Coronary artery (tissue), 2 donors: ENCODE data around the gene CMTM4.

ENCODE experiments used
- DNase-seq: peaks from one replicate; pipeline ENCODE4 v3.0.0-alpha.2; 2017; ENCODE audit warnings: low spot score
- H3K27ac ChIP-seq, 2 donors: fragments of 200-600 bp; sonication (generic); one replicate each; pipeline ENCODE4 v1.5.1; 2016 to 2019
- H3K4me3 ChIP-seq: fragments of 200-600 bp; sonication (generic); 2 replicates; pipeline ENCODE4 v1.5.1; 2016; ENCODE audit warnings: mild to moderate bottlenecking, moderate library complexity
- TF ChIP-seq, protein P1 (sequence below): fragments of 200-600 bp; sonication (generic); IDR thresholded peaks from one replicate; pipeline ENCODE4 v1.5.1; 2019; ENCODE audit warnings: antibody characterized with exemption

The CMTM4 gene

DNA sequence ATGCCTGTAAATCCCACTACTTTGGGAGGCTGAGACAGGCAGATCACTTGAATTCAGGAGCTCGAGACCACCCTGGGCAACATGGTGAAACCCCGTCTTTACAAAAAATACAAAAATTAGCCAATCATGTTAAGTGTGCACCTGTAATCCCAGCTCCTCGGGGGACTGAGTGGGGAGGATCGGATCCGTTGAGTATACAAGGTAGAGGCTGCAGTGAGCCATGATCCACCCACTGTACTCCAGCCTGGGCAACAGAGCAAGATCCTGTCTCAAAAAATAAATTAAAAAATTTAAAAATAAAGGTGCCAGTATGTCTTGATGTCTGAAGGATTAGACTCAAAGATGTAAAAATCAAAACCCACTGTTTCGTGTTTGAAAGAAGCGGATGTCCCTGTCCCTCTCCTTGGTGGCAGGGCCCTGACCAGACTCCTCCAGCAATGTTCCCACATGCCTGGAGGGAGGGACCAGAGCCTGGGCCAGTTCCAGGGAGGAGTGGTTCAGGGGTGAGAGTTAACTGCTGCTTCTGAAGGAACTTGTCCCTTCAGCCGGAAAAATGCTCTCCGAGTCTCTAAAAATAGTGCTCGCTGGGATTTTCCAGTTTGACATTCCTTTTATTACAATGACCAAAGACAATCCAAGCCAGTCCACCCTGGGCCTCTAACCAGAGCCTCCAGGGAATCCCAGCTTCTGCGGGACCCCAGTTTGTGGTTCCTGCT lies 9.4 kb upstream of the CMTM4 start:
- H3K27ac ChIP-seq, result peak overlapping the region; percentile 81 to 88
- H3K4me3 ChIP-seq, result peak overlapping the region; percentile 25
- DNase-seq, result peak; percentile 89

DNA sequence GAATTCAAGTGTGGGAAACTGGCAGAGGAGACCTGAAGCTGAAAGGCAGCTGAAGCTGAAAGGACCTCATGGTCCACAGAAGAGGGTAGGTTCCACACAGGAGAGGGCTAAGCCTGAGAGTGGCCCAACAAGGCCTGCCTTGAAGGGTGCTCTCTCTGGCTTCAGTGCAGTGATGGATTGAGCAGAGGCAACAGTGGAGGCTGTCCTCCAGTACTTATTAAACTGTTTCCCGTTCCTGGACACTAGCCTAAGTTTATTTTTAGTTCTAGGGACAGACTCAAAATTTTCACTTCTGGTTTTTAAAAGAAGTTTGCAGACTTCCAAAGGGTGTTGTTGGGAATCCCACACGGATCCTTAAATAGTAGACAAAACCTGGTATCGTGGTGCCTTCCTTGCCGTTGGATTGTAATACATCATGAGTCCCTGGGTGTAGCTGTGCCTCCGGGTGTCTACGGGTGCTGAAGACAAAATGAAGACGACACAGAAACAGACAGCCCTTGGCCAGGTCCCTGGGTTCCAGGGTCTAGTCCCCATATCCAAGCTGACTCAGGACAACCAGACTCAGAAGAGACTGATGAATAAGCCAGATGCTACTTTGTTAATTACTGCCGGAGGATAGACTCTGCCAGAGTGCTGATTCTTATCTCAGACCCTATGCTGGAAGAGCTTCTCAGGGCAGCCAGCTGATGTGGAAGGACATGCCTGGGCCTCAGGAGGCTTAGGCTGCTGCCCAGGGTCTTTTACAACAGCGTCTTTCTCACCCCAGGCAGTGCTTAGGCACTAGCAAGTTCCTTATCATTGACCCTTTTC lies 7.1 kb upstream of the CMTM4 start:
- peak overlapping the region; percentile 15 to 58 for H3K27ac ChIP-seq
- no peak for DNase-seq
- TF ChIP-seq, protein P1, sequence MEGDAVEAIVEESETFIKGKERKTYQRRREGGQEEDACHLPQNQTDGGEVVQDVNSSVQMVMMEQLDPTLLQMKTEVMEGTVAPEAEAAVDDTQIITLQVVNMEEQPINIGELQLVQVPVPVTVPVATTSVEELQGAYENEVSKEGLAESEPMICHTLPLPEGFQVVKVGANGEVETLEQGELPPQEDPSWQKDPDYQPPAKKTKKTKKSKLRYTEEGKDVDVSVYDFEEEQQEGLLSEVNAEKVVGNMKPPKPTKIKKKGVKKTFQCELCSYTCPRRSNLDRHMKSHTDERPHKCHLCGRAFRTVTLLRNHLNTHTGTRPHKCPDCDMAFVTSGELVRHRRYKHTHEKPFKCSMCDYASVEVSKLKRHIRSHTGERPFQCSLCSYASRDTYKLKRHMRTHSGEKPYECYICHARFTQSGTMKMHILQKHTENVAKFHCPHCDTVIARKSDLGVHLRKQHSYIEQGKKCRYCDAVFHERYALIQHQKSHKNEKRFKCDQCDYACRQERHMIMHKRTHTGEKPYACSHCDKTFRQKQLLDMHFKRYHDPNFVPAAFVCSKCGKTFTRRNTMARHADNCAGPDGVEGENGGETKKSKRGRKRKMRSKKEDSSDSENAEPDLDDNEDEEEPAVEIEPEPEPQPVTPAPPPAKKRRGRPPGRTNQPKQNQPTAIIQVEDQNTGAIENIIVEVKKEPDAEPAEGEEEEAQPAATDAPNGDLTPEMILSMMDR, result no peak
- peak overlapping the region; percentile 19 for H3K4me3 ChIP-seq

More for the DNA sequence above, 9.4 kb upstream of the CMTM4 start:
- TF ChIP-seq, protein P1, result no peak

DNA sequence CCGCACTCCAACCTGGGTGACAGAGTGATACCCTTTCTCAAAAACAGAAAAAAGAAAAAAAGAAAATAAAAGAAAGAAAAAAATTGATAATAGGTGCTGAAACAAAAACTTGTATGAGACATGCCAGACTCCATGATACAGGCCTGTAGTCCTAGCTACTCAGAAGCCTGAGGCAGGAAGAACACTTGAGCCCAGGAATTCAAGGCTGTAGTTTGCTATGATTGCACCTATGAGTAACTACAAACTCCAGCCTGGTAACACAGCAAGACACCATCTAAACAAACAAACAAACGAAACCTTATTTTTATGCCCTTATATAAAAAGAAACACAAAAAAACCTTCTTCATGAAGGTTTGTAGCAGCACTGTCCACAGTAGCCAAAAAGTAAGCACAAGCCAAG lies 5.0 kb upstream of the CMTM4 start:
- TF ChIP-seq, protein P1, result no peak
- Histone ChIP-seq H3K4me3 (no peak overlapping the region), H3K27ac (no peak overlapping the region)
- no peak for DNase-seq

DNA sequence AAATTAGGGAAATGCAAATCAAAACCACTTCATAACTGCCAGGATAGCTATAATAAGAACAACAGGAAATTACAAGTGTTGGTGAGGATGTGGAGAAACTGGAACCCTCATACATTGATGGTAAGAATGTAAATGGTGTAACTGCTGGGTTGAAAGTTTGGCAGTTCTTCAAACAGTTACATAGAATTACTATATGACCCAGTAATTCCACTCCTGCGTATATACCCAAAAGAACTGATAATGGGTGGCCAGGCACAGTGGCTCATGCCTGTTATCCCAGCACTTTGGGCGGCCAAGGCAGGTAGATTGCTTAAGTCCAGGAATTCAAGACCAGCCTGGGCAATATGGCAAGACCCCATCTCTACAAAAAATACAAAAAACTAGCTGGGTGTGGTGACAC lies 4.5 kb upstream of the CMTM4 start:
- Histone ChIP-seq H3K27ac (no peak overlapping the region), H3K4me3 (no peak overlapping the region)
- TF ChIP-seq, protein P1, result no peak
- no peak for DNase-seq

DNA sequence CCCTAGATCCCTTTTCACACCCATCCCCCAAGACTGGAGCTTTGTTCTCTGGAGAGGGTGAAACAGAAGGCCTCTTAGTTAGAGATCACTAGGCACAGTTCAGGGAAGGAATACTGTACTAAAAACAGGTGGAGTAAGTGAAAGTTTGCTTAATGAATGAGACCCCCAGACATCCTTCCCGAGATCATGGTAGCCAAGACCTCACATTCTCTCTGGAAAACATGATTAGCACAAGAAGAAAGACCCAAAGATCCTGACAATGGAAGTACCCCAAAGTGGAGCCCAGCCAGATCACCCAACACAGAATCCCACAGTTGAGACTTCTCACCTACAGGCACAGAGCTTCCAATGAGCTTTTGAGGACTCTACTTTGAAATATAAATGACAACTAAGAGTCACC lies 3.4 kb upstream of the CMTM4 start:
- no peak for DNase-seq
- Histone ChIP-seq H3K27ac (no peak overlapping the region), H3K4me3 (no peak overlapping the region)
- TF ChIP-seq, protein P1, result no peak

DNA sequence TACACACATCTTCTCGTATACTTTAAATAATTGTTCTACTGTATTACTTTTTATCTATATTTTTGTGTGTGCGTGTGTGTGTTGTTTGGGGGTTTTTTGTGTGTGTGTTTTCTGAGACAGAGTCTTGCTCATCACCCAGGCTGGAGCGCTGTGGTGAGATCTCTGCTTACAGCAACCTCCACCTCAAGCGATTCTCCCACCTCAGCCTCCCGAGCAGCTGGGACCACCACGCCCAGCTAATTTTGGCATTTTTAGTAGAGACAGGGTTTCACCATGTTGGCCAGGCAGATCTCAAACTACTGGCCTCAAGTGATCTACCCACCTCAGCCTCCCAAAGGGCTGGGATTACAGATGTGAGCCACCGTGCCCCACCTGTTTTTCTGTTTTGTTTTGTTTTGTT lies 1.5 kb upstream of the CMTM4 start:
- no peak for DNase-seq
- TF ChIP-seq, protein P1, result no peak
- no peak overlapping the region for H3K4me3 ChIP-seq
- no peak overlapping the region for H3K27ac ChIP-seq
